Breast epithelium (tissue), 4 donors: ENCODE measurements around the gene XYLT1. TPM values are rescaled to one million over a fixed set of nuclear protein-coding genes. Genes with fewer than 3 reads are reported as not detected.

ENCODE experiments used
- DNase-seq, 2 donors: peaks; one replicate each; pipeline ENCODE4 v3.0.0-alpha.2; 2019; ENCODE audit warnings: low spot score in 2 of 2
- H3K27ac ChIP-seq, 2 donors: fragments of 200-600 bp; sonication (generic) in 1 of 2; one replicate each; pipeline ENCODE4 v1.5.1; 2016 to 2019; ENCODE audit warnings: mild to moderate bottlenecking in 1 of 2
- H3K27me3 ChIP-seq, 2 donors: fragments of 200-600 bp; sonication (generic) in 1 of 2; one replicate each; pipeline versions ENCODE4 v1.5.1 to v1.6.0; 2017 to 2019; ENCODE audit warnings: control low read depth in 1 of 2, mild to moderate bottlenecking in 1 of 2
- H3K36me3 ChIP-seq: fragments of 200-600 bp; one replicate; pipeline ENCODE4 v1.5.1; 2019
- H3K4me1 ChIP-seq, 2 donors: fragments of 200-600 bp; sonication (generic); one replicate each; pipeline ENCODE4 v1.5.1; 2016 to 2019; ENCODE audit warnings: control low read depth in 1 of 2
- H3K4me3 ChIP-seq, 3 donors: fragments of 200-600 bp; sonication (generic); 1 replicate in 2 of 3; 2 replicates in 1 of 3; pipeline ENCODE4 v1.5.1; 2016 to 2019; ENCODE audit warnings: mild to moderate bottlenecking in 3 of 3, moderate library complexity in 2 of 3
- H3K9me3 ChIP-seq, 2 donors: fragments of 200-600 bp; sonication (generic) in 1 of 2; one replicate each; pipeline ENCODE4 v1.5.1; 2016 to 2019; ENCODE audit warnings: control low read depth in 1 of 2
- POLR2A ChIP-seq: fragments of 450-650 bp; IDR thresholded peaks from one replicate; pipeline ENCODE4 v1.6.1; 2016; ENCODE audit warnings: antibody characterized with exemption, mild to moderate bottlenecking, moderate library complexity
- POLR2AphosphoS5 ChIP-seq, 3 donors: sonication (generic); formaldehyde crosslinking; IDR thresholded peaks; one replicate each; pipeline ENCODE4 v1.6.1; 2017; ENCODE audit warnings: antibody characterized with exemption in 3 of 3
- intact Hi-C: fragments of 100-400 bp; cut with DNase I; formaldehyde crosslinking; loops from one replicate; pipeline ENCODE4 v1.15.1; 2023; ENCODE audit warnings: low total_unique reads
- total RNA-seq, 3 donors: library from RNA; depleted of rRNA; stranded (reverse); fragments of >200 nt; gene quantifications; one replicate each; pipeline ENCODE4 v1.1.0, GENCODE V29; 2016
- TF ChIP-seq, protein P1 (sequence below), 3 donors: fragments of 450-650 bp; IDR thresholded peaks; one replicate each; pipeline ENCODE4 v1.5.1; 2016 to 2017; ENCODE audit warnings: antibody characterized with exemption in 3 of 3, mild to moderate bottlenecking in 3 of 3, moderate library complexity in 3 of 3

The XYLT1 gene
- total RNA-seq, 3 donors from 2014 or later = 11.9 to 32.8 (median 13.8) TPM

- TF ChIP-seq POLR2A (no peak), POLR2AphosphoS5 (IDR thresholded peaks at IDR 0.05) (no peak)
- TF ChIP-seq, protein P1, sequence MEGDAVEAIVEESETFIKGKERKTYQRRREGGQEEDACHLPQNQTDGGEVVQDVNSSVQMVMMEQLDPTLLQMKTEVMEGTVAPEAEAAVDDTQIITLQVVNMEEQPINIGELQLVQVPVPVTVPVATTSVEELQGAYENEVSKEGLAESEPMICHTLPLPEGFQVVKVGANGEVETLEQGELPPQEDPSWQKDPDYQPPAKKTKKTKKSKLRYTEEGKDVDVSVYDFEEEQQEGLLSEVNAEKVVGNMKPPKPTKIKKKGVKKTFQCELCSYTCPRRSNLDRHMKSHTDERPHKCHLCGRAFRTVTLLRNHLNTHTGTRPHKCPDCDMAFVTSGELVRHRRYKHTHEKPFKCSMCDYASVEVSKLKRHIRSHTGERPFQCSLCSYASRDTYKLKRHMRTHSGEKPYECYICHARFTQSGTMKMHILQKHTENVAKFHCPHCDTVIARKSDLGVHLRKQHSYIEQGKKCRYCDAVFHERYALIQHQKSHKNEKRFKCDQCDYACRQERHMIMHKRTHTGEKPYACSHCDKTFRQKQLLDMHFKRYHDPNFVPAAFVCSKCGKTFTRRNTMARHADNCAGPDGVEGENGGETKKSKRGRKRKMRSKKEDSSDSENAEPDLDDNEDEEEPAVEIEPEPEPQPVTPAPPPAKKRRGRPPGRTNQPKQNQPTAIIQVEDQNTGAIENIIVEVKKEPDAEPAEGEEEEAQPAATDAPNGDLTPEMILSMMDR (IDR thresholded peaks at IDR 0.05) = no peak
- no peaks in the 10 kb centered on the region for H3K27me3 ChIP-seq
- no peak overlapping the region for H3K4me3 ChIP-seq
- no peak for DNase-seq
- no peaks in the 10 kb centered on the region for H3K9me3 ChIP-seq
- no peaks in the 10 kb centered on the region for H3K36me3 ChIP-seq
- H3K27ac ChIP-seq = peak overlapping the region; percentile 27 to 45
- peaks cover 0 to 15% of the 10 kb centered on the region in 2 donors for H3K4me1 ChIP-seq
- intact Hi-C loops = no loop called here
Measured at GRCh38 chr16:17364319-17365210, 106.2 kb downstream of the XYLT1 start.

GRCh38 chr16:17362946-17363345 is 107.8 kb downstream of the XYLT1 start:
- peaks cover 0 to 15% of the 10 kb centered on the region in 2 donors for H3K4me1 ChIP-seq
- H3K36me3 ChIP-seq = no peaks in the 10 kb centered on the region
- no peaks in the 10 kb centered on the region for H3K27me3 ChIP-seq
- no peak for DNase-seq
- intact Hi-C loops = no loop called here
- H3K9me3 ChIP-seq = no peaks in the 10 kb centered on the region
- H3K4me3 ChIP-seq = no peak overlapping the region
- no peak overlapping the region for H3K27ac ChIP-seq
- TF ChIP-seq POLR2A (no peak), POLR2AphosphoS5 (IDR thresholded peaks at IDR 0.05) (no peak)
- TF ChIP-seq, protein P1 (IDR thresholded peaks at IDR 0.05) = no peak

GRCh38 chr16:17362183-17362582 is 108.6 kb downstream of the XYLT1 start:
- no peaks in the 10 kb centered on the region for H3K36me3 ChIP-seq
- no peak overlapping the region for H3K27ac ChIP-seq
- H3K9me3 ChIP-seq = no peaks in the 10 kb centered on the region
- no peaks in the 10 kb centered on the region for H3K27me3 ChIP-seq
- DNase-seq = no peak
- H3K4me1 ChIP-seq = peaks cover 0 to 15% of the 10 kb centered on the region in 2 donors
- intact Hi-C loops = no loop called here
- no peak overlapping the region for H3K4me3 ChIP-seq
- TF ChIP-seq POLR2AphosphoS5 (IDR thresholded peaks at IDR 0.05) (no peak), POLR2A (no peak)
- TF ChIP-seq, protein P1 (IDR thresholded peaks at IDR 0.05) = no peak

- Histone ChIP-seq H3K36me3 (no peaks in the 10 kb centered on the region), H3K9me3 (no peaks in the 10 kb centered on the region), H3K27me3 (no peaks in the 10 kb centered on the region), H3K4me1 (peaks cover 0 to 15% of the 10 kb centered on the region in 2 donors), H3K27ac (no peak overlapping the region), H3K4me3 (no peak overlapping the region)
- intact Hi-C loops = no loop called here
- no peak for TF ChIP-seq POLR2AphosphoS5 (IDR thresholded peaks at IDR 0.05)
- no peak for TF ChIP-seq POLR2A
- TF ChIP-seq, protein P1 (IDR thresholded peaks at IDR 0.05) = no peak
- no peak for DNase-seq
Measured at GRCh38 chr16:17360693-17361122, 110.1 kb downstream of the XYLT1 start.

DNA sequence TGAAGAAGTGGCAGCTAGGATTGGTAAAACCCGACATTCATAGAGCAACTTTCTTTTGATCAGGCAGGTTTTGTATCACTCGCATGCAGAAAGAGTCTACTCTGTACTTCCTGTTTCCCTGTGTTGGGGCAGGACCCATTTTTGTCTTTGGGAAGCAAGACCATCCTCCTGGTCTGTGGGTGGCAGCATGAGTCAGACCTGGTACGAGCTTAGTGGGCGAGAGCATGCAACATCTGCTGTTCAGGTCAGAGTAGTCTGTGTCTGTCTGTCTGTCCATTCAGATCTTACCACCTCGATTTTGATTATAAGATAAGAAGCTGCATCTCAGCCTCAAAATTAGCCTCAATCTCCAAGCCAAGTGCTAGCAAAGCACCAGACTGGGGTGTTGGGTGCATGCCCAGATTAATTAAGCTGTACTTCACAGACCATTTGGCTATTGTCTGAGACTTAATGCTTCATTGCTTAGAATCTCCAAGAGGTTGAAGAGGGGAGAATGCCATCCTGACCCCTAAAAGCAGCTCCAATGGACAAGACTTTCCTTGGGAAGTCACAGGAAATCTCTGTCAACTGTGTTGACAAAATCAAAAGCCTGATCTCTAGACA is 110.9 kb downstream of the XYLT1 start:
- H3K27ac ChIP-seq = no peak overlapping the region
- TF ChIP-seq, protein P1 (IDR thresholded peaks at IDR 0.05) = no peak
- TF ChIP-seq POLR2A = no peak
- DNase-seq = no peak
- intact Hi-C loops = no loop called here
- no peaks in the 10 kb centered on the region for H3K27me3 ChIP-seq
- no peaks in the 10 kb centered on the region for H3K36me3 ChIP-seq
- no peak overlapping the region for H3K4me3 ChIP-seq
- H3K4me1 ChIP-seq = peaks cover 0 to 11% of the 10 kb centered on the region in 2 donors
- H3K9me3 ChIP-seq = no peaks in the 10 kb centered on the region
